Mucosa of rectum (tissue), 2 donors: ENCODE measurements around the gene ARID4B.

Source experiments
- H3K27ac ChIP-seq, 2 donors: one replicate each; pipeline ENCODE4 v1.7.0; 2013; ENCODE audit warnings: inconsistent platforms in 2 of 2, low read depth in 2 of 2, low read length in 2 of 2
- H3K27me3 ChIP-seq, 2 donors: one replicate each; pipeline ENCODE4 v1.7.0; 2013; ENCODE audit warnings: low read length in 2 of 2; ENCODE audit not compliant: control insufficient read depth in 2 of 2, insufficient read depth in 2 of 2
- H3K36me3 ChIP-seq, 2 donors: one replicate each; pipeline ENCODE4 v1.7.0; 2013; ENCODE audit warnings: low read length in 2 of 2; ENCODE audit not compliant: control insufficient read depth in 2 of 2, insufficient read depth in 2 of 2
- H3K4me1 ChIP-seq, 2 donors: one replicate each; pipeline ENCODE4 v1.7.0; 2013; ENCODE audit warnings: low read length in 2 of 2, mild to moderate bottlenecking in 1 of 2; ENCODE audit not compliant: control insufficient read depth in 2 of 2, insufficient read depth in 2 of 2
- H3K4me3 ChIP-seq, 2 donors: one replicate each; pipeline ENCODE4 v1.7.0; 2013; ENCODE audit warnings: low read length in 2 of 2
- H3K9ac ChIP-seq, 2 donors: one replicate each; pipeline ENCODE4 v1.7.0; 2013; ENCODE audit warnings: low read length in 2 of 2, low read depth in 1 of 2, mild to moderate bottlenecking in 1 of 2
- H3K9me3 ChIP-seq, 2 donors: one replicate each; pipeline ENCODE4 v1.7.0; 2013; ENCODE audit warnings: low read length in 2 of 2; ENCODE audit not compliant: control insufficient read depth in 2 of 2
- donor health status: healthy.
- donor health status: Normal muscosa, but diverticular disease.

Gene ARID4B

GRCh38 chr1:235351898-235352297 is 23.9 kb upstream of the ARID4B start:
- H3K4me3 ChIP-seq = no peak overlapping the region
- no peaks in the 10 kb centered on the region for H3K27me3 ChIP-seq
- no peaks in the 10 kb centered on the region for H3K4me1 ChIP-seq
- no peak overlapping the region for H3K27ac ChIP-seq
- no peaks in the 10 kb centered on the region for H3K36me3 ChIP-seq
- H3K9me3 ChIP-seq = no peaks in the 10 kb centered on the region
- H3K9ac ChIP-seq = no peak overlapping the region

- no peak overlapping the region for H3K9ac ChIP-seq
- H3K9me3 ChIP-seq = no peaks in the 10 kb centered on the region
- H3K36me3 ChIP-seq = no peaks in the 10 kb centered on the region
- H3K27ac ChIP-seq = no peak overlapping the region
- no peak overlapping the region for H3K4me3 ChIP-seq
- no peaks in the 10 kb centered on the region for H3K27me3 ChIP-seq
- H3K4me1 ChIP-seq = no peaks in the 10 kb centered on the region
Observed at GRCh38 chr1:235351441-235351840, 23.5 kb upstream of the ARID4B start.

GRCh38 chr1:235343726-235344125 is 15.7 kb upstream of the ARID4B start:
- no peak overlapping the region for H3K9ac ChIP-seq
- H3K36me3 ChIP-seq = peaks cover 12 to 20% of the 10 kb centered on the region in 2 donors
- no peak overlapping the region for H3K27ac ChIP-seq
- no peaks in the 10 kb centered on the region for H3K9me3 ChIP-seq
- no peaks in the 10 kb centered on the region for H3K4me1 ChIP-seq
- H3K4me3 ChIP-seq = no peak overlapping the region
- no peaks in the 10 kb centered on the region for H3K27me3 ChIP-seq

- Histone ChIP-seq H3K36me3 (peaks cover 20% of the 10 kb centered on the region in 2 donors), H3K9me3 (no peaks in the 10 kb centered on the region), H3K27me3 (no peaks in the 10 kb centered on the region), H3K27ac (no peak overlapping the region), H3K9ac (no peak overlapping the region), H3K4me3 (no peak overlapping the region), H3K4me1 (no peaks in the 10 kb centered on the region)
Observed at GRCh38 chr1:235342471-235342870, 14.5 kb upstream of the ARID4B start.

GRCh38 chr1:235342039-235342438 is 14.1 kb upstream of the ARID4B start:
- Histone ChIP-seq H3K36me3 (peaks cover 20 to 22% of the 10 kb centered on the region in 2 donors), H3K9ac (no peak overlapping the region), H3K9me3 (no peaks in the 10 kb centered on the region), H3K4me3 (no peak overlapping the region), H3K27me3 (no peaks in the 10 kb centered on the region), H3K4me1 (no peaks in the 10 kb centered on the region), H3K27ac (no peak overlapping the region)

GRCh38 chr1:235341334-235341733 is 13.4 kb upstream of the ARID4B start:
- Histone ChIP-seq H3K27ac (no peak overlapping the region), H3K9ac (no peak overlapping the region), H3K27me3 (no peaks in the 10 kb centered on the region), H3K9me3 (no peaks in the 10 kb centered on the region), H3K4me1 (no peaks in the 10 kb centered on the region), H3K36me3 (peaks cover 23 to 27% of the 10 kb centered on the region in 2 donors), H3K4me3 (no peak overlapping the region)

GRCh38 chr1:235339746-235340145 is 11.8 kb upstream of the ARID4B start:
- H3K4me1 ChIP-seq = no peaks in the 10 kb centered on the region
- H3K9ac ChIP-seq = no peak overlapping the region
- H3K4me3 ChIP-seq = no peak overlapping the region
- H3K9me3 ChIP-seq = no peaks in the 10 kb centered on the region
- H3K27me3 ChIP-seq = no peaks in the 10 kb centered on the region
- peaks cover 18 to 23% of the 10 kb centered on the region in 2 donors for H3K36me3 ChIP-seq
- H3K27ac ChIP-seq = no peak overlapping the region

GRCh38 chr1:235336903-235337302 is 8.9 kb upstream of the ARID4B start:
- Histone ChIP-seq H3K27ac (peak overlapping the region in 1 of 2 donors; percentile 10), H3K9ac (no peak overlapping the region), H3K4me3 (no peak overlapping the region), H3K27me3 (no peaks in the 10 kb centered on the region), H3K4me1 (no peaks in the 10 kb centered on the region), H3K36me3 (peaks cover 7 to 12% of the 10 kb centered on the region in 2 donors), H3K9me3 (no peaks in the 10 kb centered on the region)

- no peak overlapping the region for H3K4me3 ChIP-seq
- H3K27me3 ChIP-seq = no peaks in the 10 kb centered on the region
- peaks cover 4 to 13% of the 10 kb centered on the region in 2 donors for H3K4me1 ChIP-seq
- no peaks in the 10 kb centered on the region for H3K36me3 ChIP-seq
- no peak overlapping the region for H3K9ac ChIP-seq
- H3K27ac ChIP-seq = no peak overlapping the region
- no peaks in the 10 kb centered on the region for H3K9me3 ChIP-seq
Observed at GRCh38 chr1:235331401-235331800, 3.4 kb upstream of the ARID4B start.

- H3K4me1 ChIP-seq = peaks cover 7 to 18% of the 10 kb centered on the region in 2 donors
- H3K9me3 ChIP-seq = no peaks in the 10 kb centered on the region
- peak overlapping the region; percentile 26 to 43 for H3K4me3 ChIP-seq
- H3K9ac ChIP-seq = peak overlapping the region in 1 of 2 donors; percentile 29
- no peaks in the 10 kb centered on the region for H3K27me3 ChIP-seq
- H3K36me3 ChIP-seq = no peaks in the 10 kb centered on the region
- H3K27ac ChIP-seq = no peak overlapping the region
Observed at GRCh38 chr1:235330918-235331285, 2.9 kb upstream of the ARID4B start.
